EH (cell line): ENCODE data around the gene IREB2.
"Not testable (repeated sequence)": the region's sequence is repeated elsewhere in the genome, so short reads cannot be mapped to it uniquely, and the experiment has no call there.

Experiments used
- DNase-seq: peaks from one replicate; pipeline ENCODE4 v3.0.0-alpha.2; 2015; ENCODE audit warnings: low read depth

The IREB2 gene

DNA sequence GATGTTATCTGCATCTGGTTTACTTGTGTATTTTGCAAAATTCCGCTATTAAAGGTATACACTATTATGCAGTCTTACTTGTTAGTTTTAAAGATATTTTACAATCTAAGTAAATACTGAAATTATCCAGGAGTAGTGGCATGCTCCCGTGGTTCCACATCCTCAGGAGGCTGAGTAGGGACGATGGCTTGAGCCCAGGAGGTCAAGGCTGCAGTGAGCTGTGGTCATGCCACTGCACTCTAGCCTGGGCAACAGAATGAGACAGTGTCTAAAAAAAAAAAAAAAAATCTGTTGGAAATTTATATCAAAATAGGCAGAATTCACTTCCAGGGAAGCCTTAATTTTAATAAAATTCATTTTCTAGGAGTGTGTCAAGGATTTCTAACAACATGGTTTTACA is 41.6 kb downstream of the IREB2 start:
- no peak for DNase-seq

DNA sequence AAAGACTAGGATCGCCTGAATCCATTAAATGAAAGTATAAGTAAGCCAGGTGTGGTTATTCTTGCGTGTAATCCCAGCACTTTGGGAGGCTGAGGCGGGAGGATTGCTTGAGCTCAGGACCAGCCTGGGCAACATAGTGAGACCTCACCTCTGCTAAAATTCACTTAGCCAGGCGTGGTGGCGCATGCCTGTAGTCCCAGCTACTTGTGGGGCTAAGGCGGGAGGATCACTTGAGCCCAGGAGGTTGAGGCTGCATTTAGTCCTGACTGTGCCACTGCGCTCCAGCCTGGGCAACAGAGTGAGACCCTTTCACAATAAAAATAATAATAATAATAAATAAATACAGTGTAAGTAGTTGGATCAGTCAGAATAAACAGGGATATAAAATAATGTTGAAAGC is 43.9 kb downstream of the IREB2 start:
- no peak for DNase-seq

DNA sequence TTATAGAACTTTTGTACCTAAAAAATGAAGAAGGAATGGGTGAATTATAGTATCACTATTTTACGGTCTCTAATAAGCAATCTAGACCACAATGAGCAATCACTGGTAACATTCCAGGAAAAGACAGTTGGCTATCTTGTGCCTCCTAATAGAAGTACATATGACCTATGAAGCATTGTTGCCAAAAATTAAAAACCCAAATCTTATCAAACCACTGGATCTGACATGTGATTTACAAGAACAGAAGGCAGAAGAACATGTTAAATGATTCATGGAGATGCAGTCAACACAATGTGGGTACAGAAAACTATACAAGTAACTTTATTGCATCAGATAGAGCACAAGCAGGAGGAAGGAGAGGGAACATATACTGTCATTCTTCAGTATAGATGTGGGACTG is 54.9 kb downstream of the IREB2 start:
- DNase-seq: peak; percentile 50

GRCh38 chr15:78501857-78502256 is 63.8 kb downstream of the IREB2 start:
- no peak for DNase-seq

- DNase-seq: no peak
Observed at GRCh38 chr15:78502641-78503040, 64.6 kb downstream of the IREB2 start.

GRCh38 chr15:78506971-78507830 is 69.2 kb downstream of the IREB2 start, which contains the start of gene HYKK:
Gene HYKK (plus strand): TSS chr15:78507577. CDS start chr15:78513089, 5,512 bp downstream.
- peak; percentile 99 for DNase-seq

GRCh38 chr15:78507831-78508160 is 69.8 kb downstream of the IREB2 start:
- no peak for DNase-seq

DNA sequence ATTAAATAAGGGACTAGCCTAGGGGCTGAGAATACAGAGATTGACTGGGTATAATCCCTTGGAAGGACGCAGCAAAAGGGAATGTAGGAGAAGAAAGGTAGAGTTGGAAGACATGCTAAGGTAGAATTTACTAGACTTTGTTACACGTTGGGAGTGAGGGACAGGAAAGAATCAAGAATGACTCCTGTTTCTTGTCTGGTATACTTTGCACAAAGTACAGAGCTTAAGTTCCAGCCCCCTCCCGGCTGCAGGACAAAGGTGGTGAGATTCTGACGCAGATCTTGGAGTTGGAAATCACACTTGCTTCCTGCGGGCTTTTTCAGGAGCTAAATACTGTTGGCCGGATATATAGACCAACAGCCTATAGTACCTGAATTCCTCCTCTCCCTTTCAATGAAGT is 70.3 kb downstream of the IREB2 start:
- no peak for DNase-seq

GRCh38 chr15:78509726-78510312 is 71.8 kb downstream of the IREB2 start:
- DNase-seq: no peak

DNA sequence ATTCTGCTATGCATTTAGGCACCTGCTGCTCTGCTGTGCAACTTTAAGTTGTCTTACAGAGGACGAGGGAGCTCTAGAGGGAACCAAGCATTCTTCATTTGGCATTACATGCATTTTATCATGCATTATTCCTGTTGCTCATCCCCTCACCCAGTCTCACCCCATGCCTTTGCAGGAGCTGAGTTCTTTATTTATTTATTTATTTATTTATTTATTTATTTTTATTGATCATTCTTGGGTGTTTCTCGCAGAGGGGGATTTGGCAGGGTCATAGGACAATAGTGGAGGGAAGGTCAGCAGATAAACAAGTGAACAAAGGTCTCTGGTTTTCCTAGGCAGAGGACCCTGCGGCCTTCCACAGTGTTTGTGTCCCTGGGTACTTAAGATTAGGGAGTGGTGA is 82.0 kb downstream of the IREB2 start:
- not testable (repeated sequence) for DNase-seq

DNA sequence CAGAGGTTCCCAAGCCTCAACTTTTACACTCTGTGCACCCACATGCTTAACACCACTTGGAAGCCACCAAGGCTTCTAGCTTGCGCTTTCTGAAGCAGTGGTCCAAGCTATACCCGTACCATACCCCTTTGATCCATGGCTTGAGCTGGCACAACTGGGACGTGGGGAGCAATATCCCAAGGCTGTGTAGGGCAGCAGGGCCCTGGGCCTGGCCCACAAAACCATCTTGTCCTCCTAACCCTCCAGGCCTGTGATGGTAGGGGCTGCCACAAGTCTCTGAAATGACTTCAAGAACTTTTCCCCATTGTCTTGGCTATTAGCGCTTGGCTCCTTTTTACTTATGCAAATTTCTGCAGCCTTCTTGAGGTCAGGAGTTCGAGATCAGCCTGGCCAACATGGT is 86.2 kb downstream of the IREB2 start:
- no peak for DNase-seq

DNA sequence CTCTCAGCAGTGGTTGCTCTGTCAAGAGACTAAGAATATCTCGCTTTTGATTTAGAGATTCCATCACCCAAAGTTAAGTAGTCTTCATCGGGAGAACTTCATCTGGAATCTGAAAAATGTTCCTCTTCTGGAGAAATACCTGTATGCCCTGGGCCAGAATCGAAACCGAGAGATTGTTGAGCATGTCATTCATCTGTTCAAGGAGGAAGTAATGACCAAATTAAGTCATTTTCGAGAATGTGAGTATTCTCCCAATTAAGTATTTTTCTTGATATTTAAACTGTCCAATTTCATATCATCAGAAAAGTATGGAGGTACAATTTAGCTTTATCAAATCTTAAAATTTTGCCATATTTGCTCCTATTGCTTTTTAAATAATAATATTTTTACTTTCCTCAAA is 89.3 kb downstream of the IREB2 start:
- DNase-seq: no peak

GRCh38 chr15:78533331-78533730 is 95.3 kb downstream of the IREB2 start:
- DNase-seq: no peak

DNA sequence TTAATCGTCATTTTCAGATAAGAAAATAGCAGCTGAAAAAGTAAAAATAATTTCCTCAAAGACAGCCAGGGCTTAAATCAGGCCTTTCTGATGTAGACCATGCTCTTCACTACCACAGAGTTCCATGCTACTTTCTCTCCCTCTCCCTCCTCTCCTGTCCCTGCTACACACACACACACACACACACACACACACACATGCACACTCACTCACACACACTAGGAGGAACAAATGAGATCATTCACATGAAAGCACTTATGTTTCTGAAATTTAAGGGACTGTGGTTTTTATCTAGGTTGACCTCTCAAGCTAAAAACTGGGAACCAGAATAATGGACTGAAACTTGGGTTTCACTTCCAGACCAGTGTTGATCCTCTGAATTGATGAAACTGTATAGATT is 98.1 kb downstream of the IREB2 start:
- peak; percentile 7 for DNase-seq

GRCh38 chr15:78537266-78537905 is 99.4 kb downstream of the IREB2 start:
- DNase-seq: no peak

DNA sequence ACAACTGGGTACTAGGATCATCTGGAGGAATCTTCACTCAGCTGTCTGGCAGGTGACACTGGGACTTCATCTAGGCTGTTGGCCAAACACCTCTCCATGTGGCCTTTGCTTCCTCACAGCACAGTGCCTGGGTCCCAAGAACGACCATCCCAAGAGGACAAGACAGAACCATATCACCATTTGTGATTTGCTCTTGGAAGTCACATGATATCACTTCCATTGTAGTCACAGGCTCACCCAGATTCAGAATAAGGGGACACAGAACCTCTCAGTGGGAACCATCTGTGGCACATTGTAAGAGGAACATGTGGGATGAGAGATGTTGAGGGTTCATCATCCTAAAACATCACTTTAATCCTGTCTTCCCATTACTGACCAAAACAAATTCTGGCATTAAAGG is 100.3 kb downstream of the IREB2 start:
- DNase-seq: no peak

GRCh38 chr15:78539464-78540140 is 101.6 kb downstream of the IREB2 start:
- DNase-seq: not testable (repeated sequence)

- DNase-seq: peak; percentile 86
Observed at GRCh38 chr15:78540141-78540870, 102.3 kb downstream of the IREB2 start, which contains the start of gene PSMA4. Gene PSMA4 (plus strand): TSS chr15:78540444. CDS start chr15:78541928, 1,484 bp downstream.

DNA sequence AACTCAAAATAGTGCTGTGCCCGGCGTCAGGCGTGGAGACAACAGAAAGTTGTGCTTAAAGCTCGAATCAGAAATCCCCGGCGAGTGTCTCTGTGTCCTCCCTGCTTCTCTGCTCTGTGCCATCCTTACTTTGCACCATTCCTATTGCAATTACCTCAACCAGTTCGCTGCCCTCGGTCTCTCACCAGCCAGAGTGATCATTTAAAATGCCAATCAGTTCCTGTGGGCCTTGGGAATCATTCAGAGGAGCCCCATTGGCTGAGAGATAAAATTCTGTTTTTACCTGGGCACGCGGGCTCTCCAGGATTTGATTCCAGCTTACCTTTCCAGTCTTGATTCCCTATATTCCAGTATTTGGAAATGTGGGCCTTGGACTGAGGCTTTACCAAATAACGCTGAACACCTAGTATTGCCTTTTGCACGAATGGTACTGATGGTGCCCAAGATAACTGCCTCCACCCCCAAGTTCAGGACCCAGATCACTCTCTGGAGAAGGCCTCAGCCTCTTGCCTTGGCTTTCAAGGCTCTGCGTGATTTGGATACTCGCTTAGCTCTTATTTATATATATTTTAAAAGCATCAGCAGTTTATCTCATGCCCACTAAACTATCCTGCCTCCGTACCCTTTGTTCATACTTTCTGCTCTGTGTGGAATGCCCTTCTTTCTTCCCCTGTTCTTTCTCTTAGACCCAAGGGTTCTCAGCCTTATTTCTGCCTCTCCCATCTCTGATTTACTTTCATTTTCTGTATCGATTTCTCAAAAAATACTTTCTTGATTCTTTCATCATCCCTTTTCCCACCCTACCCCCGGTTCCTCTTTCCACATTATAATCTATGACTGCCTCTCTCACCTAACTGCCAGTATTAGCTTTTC is 103.1 kb downstream of the IREB2 start:
- DNase-seq: peak; percentile 28

DNA sequence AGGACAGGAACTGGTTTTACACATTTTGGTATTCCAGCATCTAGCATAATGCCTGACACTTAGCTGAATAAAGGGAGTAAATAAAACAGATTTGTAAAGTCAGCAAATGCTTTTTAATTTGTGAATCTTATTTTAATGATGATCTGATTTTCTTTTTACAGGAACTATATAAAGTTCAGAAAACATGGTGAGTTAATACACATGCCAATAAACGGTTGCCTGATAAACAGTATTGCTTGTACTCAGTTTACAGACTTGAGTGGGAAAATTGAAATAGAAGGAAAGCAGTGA is 103.7 kb downstream of the IREB2 start:
- no peak for DNase-seq

DNA sequence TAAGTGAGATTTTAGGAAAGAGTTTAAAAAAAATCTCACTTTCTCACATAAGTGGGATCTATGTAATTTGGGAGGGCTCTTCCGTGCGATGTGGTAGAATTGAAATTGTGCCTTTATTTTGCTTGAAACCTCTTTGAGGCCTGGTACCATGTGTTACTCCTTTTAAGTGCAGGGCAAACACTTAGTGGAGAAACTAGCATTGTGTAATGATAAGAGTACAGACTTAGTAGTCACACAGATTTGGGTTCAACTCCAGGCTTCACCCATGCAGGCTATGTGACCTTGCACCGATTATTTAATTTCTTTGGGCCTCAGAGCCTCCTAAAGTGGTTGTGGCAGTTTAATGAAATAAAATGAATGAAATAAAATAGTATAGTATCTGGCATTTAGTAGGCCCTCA is 104.6 kb downstream of the IREB2 start:
- DNase-seq: no peak
